Left forelimb (tissue), 1 donor: ENCODE measurements around the gene KMT2D.

Source experiments
- DNase-seq: peaks from one replicate; pipeline ENCODE4 v3.0.0-alpha.2; 2018; ENCODE audit warnings: low spot score

The KMT2D gene

DNA sequence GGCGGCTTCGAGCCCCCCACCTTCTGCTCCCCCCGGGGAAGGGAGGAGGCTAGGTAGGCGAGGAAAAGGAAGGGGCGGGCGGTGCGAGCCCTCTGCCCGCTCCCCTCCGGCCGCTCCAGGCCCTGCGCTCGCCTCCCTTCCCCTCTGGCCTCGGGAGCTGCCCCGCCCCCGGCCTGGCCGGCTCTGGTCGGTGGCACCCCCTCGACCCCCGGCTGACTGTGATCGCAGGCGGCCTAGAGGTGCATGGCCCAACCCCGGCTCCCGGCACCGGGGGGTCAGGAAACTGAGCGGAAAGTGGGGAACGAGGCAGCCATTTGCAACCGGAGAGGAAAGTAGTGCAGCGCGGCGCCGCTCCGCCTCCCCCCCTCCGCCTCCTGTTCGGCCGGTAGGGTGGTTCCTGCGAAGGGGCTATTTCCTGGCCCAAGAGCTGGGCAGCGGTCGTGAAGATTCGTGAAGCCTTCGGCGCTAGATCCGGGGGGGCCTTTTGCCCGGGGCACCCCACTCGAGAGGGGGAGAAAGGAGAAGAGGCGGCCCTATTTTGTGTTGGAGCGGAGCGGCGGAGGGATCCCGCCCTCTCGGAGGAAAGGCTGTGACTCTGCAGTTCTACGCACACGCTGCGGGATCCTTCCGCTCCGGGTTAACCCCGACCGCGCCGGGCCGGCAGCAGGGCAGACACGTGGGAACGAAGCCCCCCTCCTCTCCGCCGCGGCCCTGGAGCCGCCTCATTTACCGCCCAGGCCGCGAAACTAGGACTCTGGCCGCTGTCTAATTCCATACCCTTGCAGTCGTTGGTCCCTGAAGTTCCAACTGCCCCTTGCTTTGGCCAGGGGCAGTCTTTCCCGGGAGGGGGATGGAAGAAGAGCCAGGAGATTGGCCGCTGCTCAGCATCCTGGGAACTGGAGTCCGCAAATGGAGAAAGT, at the start of gene KMT2D:
Gene KMT2D (minus strand): TSS at position 558 of the 920 bp plus-strand sequence. CDS start 5,470 bp downstream, outside the sequence.
- DNase-seq: peak; percentile 96

- DNase-seq: no peak
Measured at GRCh38 chr12:49109641-49110463, 49.3 kb upstream of the KMT2D start.

- DNase-seq: no peak
Measured at GRCh38 chr12:49108958-49109404, 48.4 kb upstream of the KMT2D start.

DNA sequence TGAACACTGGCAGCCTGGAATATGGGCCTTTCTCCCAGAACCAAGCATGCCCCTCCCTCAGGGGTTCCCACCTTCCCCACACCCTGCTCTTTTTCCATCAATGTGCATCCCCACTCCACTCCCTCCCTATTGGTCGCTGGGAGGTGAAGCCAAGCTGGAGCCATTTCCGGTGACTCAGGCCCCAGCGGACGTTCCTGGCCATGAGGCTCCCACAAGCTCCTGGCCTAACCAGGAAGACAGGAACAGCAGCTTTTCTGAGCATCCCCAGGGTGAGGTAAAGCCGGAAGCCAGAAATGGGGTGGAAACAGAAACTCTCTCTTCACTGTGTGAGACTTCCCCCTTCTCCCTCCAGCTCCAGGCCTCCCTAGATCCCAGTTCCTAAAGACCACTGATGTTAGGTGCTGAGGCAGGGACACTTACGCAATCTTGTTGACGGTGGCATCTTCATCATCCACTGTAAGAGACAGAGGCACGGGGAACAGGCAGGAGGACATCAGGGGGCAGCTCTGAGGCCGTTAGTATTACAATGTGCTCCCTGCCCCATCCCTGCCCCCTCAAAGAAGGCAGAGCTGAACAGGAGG, 45.0 kb upstream of the KMT2D start:
- DNase-seq: no peak

DNA sequence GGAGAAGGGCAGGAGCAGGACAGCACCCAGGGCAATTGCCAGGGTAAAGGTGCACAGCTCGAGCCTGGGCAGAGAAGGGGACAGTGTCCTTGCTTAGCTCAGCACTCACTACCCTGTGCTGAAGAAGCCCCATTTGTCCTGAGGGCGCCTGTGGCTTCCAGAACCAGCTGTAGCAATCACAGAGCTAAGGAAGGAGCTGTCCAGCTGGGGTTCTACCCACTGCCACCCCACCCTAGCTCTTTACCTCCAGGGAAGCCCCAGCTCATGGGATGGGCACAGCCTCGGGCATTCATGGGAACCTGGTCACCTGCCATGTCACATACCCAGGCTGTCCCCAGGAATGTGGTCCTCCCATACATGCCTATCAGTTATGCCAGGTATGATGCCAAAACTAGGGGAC, 44.2 kb upstream of the KMT2D start:
- no peak for DNase-seq

GRCh38 chr12:49100380-49100779, 39.8 kb upstream of the KMT2D start:
- DNase-seq: no peak

- no peak for DNase-seq
Measured at GRCh38 chr12:49098703-49099102, 38.1 kb upstream of the KMT2D start.

DNA sequence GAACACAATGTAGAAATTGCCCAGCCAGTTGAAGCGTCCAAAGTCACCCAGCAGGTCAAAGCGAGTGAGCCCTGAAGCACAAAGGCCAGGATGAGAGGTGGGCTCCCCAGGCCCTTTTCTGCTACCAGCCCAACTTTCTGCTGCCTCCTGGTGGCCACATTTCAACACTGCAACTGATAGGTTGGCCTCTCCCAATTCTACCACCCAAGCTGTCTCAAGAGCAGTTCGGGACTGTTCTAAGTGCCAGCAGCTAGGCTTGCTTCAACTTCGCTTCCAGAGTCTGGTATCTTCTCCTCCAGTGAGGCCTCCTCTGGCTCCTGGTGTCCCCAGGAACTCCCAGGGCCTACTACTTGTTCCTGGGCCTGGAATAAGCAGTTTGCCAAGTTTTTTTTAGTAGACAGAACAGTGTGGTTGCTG, 37.4 kb upstream of the KMT2D start:
- DNase-seq: no peak

DNA sequence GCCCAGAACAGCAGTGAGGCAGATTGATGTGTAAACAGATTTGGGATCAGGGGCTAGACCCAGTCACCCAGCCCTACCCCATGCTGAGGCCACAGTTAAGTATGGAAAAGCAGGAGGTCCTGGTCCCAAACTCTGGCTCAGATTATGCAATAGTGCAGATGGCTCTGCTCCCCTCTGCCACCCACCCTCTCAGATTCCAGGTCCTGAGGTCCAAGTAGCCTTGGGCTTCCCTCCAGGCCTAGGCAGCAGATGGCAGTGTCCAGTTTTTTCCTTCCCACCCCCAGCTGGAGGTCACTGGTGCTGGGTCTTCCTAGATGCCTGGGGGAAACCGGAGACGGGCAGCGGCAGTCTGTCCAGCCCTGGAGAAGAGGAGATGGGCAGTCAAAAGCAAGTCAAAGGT, 36.8 kb upstream of the KMT2D start:
- no peak for DNase-seq

DNA sequence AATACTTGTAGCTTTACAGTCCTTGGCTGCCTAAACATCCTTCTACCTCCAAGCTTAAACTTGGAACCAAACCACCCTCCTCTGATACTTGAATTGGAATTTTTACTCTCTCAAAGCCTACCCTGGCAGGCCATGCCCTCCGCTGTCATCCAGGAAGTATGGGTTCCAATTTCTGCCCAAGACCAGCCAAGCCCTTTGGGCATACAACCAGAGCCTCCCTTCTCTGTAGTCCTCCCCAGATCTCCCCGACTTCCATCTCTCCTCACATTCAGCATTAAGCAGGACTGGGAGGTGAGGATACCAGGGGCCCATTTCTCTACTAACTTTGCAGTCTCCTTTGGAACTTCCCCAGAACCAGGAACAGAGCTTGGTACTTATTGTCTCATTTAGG, 34.4 kb upstream of the KMT2D start:
- DNase-seq: no peak

DNA sequence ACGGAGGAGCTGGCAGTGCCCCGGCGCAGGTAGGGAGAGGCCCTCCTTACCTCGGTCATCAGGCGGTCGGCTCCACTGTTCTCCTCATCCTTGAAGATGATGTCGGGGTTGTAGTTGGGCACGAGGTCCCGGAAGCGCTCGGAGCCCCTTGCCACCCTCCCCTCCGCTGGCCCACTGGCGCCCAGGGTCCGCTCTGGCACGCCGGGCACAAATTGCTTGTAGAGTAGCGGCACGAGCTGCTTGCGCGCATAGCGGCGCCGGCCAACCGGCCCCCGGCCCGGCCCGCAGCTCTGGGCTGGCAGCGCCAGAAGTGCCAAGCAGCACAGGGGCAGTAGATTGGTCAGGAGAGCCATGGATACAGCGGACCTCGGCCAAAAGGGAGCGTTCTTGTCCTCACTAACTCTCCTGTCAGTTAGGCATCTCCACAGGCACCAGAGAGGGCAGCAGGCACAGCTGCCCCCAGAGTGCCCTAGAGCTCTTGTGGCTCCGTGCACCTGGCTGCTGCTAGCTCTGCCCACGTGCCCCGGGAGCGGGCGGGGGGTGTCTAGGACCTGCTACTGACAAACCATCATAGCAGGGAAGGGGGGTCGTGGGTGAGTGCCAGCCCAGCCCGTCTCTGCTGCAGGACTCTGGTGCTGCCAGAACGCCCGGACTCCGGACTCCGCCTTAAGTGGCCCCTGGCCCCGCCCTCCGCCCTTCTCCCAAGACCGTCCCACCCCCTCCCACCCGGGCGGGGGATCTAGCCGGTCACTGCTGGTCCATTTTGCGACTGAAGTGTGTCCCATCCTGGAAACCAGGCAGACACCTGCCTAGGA, 33.8 kb upstream of the KMT2D start, which contains the start of gene DHH:
Gene DHH (minus strand): TSS at position 642 of the 815 bp plus-strand sequence. CDS start 289 bp downstream, at position 353.
- no peak for DNase-seq

GRCh38 chr12:49093792-49094159, 33.2 kb upstream of the KMT2D start:
- no peak for DNase-seq

GRCh38 chr12:49092816-49093406, 32.3 kb upstream of the KMT2D start:
- no peak for DNase-seq

DNA sequence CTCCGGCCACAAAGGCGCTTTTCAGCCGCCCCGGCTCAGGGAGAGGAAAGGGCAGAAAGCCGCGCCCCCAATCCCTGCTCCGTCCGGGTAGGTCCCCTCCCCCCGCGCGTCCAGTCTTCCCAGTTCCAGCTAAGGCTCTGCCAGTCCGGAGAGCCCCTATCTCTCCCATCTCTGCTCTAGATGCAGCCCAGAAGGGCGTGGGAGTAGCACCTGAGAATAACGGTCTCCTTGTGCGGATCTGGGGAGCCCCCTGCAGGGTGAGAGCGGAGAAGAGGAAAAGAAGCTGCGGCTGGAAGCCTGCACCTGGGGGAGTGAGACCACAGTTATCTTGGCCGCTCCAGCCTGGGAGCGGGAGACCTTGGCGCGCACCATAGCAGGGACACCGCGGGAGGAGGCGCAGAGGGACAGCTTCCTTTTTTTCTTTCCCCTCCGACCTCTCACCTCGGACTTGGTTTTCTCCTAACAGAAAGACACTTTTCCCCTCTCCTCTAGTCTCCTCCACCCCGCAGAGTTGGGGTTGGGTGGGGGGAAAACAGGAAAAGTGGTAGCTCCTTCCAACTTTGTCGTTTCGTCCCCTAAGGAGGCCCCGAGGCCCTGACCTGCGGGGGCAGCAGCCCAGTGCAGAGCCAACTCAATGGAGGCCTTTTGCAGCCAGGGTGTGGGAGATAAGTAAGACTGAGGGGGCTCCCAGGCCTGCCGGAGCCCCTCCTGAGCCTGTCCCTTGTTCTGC, 31.7 kb upstream of the KMT2D start:
- DNase-seq: no peak

DNA sequence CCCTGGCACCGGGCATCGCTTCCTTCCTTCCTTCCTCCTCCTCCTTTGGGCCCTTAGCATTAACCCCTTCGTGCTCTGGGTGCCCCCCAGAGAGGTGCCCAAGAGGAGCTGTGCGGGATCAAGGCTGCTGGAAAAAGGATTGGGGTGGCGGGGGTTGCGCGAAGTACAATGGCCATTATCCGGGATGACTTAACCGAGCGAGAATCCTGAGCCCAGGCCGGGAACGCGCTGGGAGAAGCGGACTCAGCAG, 31.2 kb upstream of the KMT2D start:
- DNase-seq: no peak

GRCh38 chr12:49091056-49091835, 30.7 kb upstream of the KMT2D start:
- DNase-seq: no peak

- no peak for DNase-seq
Measured at GRCh38 chr12:49089821-49090773, 29.5 kb upstream of the KMT2D start.

DNA sequence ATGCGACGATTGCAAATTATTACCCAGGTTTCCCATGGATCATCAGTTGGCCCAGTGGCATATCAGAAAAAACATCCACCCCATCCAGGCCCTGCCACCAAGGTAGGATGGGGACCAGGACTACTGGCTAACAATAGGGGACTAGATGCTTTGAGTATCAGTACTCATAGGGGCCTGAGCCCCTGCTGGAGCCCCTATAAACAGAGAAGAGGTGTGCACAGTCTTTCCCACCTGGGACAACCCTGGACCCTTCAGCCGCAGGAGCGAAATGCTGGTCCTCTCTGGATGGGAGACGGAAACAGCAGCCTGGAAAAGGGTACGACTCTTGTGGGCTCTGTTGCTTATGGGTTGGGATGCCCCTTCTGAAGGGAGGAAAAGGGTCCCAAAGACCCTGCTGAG, 28.3 kb upstream of the KMT2D start:
- DNase-seq: no peak
